Left ventricle myocardium superior (tissue), 1 donor: ENCODE results near the gene SPTBN5. TPM values are rescaled to one million over a fixed set of nuclear protein-coding genes. Genes with fewer than 3 reads are reported as not detected.
A peak's percentile ranks its signal among the peaks of the same experiment; 100 is the strongest.

Experiments used
- ATAC-seq: fragments of 200-7000 bp; cut with Tn5 transposase; one replicate; pipeline ENCODE4 v1.9.1; 2020; ENCODE audit warnings: mild to moderate bottlenecking, moderate library complexity
- DNase-seq: peaks from one replicate; pipeline ENCODE4 v3.0.0-alpha.2; 2020
- intact Hi-C: fragments of 100-400 bp; cut with micrococcal nuclease; formaldehyde crosslinking; loops from one replicate; pipeline ENCODE4 v1.11.0; 2022
- total RNA-seq: library from RNA; stranded (reverse); fragmentation: NEBNext Ultra II Directional; extraction: Animal tissue kit (Norgen Biotek cat#: 25700); gene quantifications from one replicate; pipeline ENCODE4 v1.2.1, GENCODE V29; 2021
- donor health status: DM: no; HTN: yes; CAD: no; lungs with severe emphysema.

The SPTBN5 gene
- total RNA-seq, 1 donor from 2014 or later, result 3.6 TPM

GRCh38 chr15:41873711-41874110, 20.1 kb downstream of the SPTBN5 start:
- DNase-seq (no peak), ATAC-seq (no peak)
- intact Hi-C loops, result no loop called here

- DNase-seq, result no peak
- no peak for ATAC-seq
- intact Hi-C loops, result no loop called here
Measured at GRCh38 chr15:41872166-41872747, 21.6 kb downstream of the SPTBN5 start.

- ATAC-seq (no peak), DNase-seq (no peak)
- intact Hi-C loops, result no loop called here
Measured at GRCh38 chr15:41871175-41871905, 22.5 kb downstream of the SPTBN5 start.

- intact Hi-C loops, result no loop called here
- ATAC-seq (peak; percentile 81), DNase-seq (peak; percentile 57)
Measured at GRCh38 chr15:41870689-41871081, 23.2 kb downstream of the SPTBN5 start.

- DNase-seq (no peak), ATAC-seq (no peak)
- intact Hi-C loops, result no loop called here
Measured at GRCh38 chr15:41869770-41870688, 23.8 kb downstream of the SPTBN5 start.

GRCh38 chr15:41868321-41868720, 25.5 kb downstream of the SPTBN5 start:
- DNase-seq, result no peak
- no peak for ATAC-seq
- intact Hi-C loops, result no loop called here

GRCh38 chr15:41866872-41867579, 26.8 kb downstream of the SPTBN5 start:
- DNase-seq (no peak), ATAC-seq (no peak)
- intact Hi-C loops, result no loop called here

- intact Hi-C loops, result no loop called here
- no peak for ATAC-seq
- DNase-seq, result no peak
Measured at GRCh38 chr15:41866263-41866703, 27.6 kb downstream of the SPTBN5 start.

- no peak for ATAC-seq
- intact Hi-C loops, result no loop called here
- no peak for DNase-seq
Measured at GRCh38 chr15:41865490-41866055, 28.3 kb downstream of the SPTBN5 start.

- DNase-seq (no peak), ATAC-seq (no peak)
- intact Hi-C loops, result no loop called here
Measured at GRCh38 chr15:41862515-41863116, 31.2 kb downstream of the SPTBN5 start.

GRCh38 chr15:41861736-41862356, 32.0 kb downstream of the SPTBN5 start:
- intact Hi-C loops, result no loop called here
- DNase-seq (no peak), ATAC-seq (no peak)

- DNase-seq, result no peak
- intact Hi-C loops, result no loop called here
- peak; percentile 19 for ATAC-seq
Measured at GRCh38 chr15:41860049-41860828, 33.6 kb downstream of the SPTBN5 start.

- intact Hi-C loops, result no loop called here
- DNase-seq, result no peak
- no peak for ATAC-seq
Measured at GRCh38 chr15:41858756-41859155, 35.1 kb downstream of the SPTBN5 start.

GRCh38 chr15:41857316-41857715, 36.5 kb downstream of the SPTBN5 start:
- ATAC-seq (no peak), DNase-seq (no peak)
- intact Hi-C loops, result no loop called here

GRCh38 chr15:41856716-41857115, 37.1 kb downstream of the SPTBN5 start:
- DNase-seq, result no peak
- intact Hi-C loops, result no loop called here
- no peak for ATAC-seq

GRCh38 chr15:41856262-41856661, 37.6 kb downstream of the SPTBN5 start:
- intact Hi-C loops, result no loop called here
- ATAC-seq (no peak), DNase-seq (no peak)

GRCh38 chr15:41855261-41855961, 38.4 kb downstream of the SPTBN5 start:
- intact Hi-C loops, result no loop called here
- DNase-seq, result no peak
- no peak for ATAC-seq
